Endothelial cell of umbilical vein (primary cell): ENCODE data around the gene SCP2.

Experiments
- EZH2 ChIP-seq: IDR thresholded peaks from 2 replicates; pipeline ENCODE4 v1.6.1; 2012; ENCODE audit warnings: borderline replicate concordance, low read depth, mild to moderate bottlenecking, moderate library complexity, low read length, inconsistent platforms; ENCODE audit not compliant: severe bottlenecking
- POLR2A ChIP-seq: IDR thresholded peaks from 2 replicates; pipeline ENCODE4 v1.6.1; 2012; ENCODE audit warnings: low read depth, mild to moderate bottlenecking, control low read depth, low read length
- TF ChIP-seq, protein P1 (sequence below), 2 donors: IDR thresholded peaks; 1 replicate in 1 of 2; 2 replicates in 1 of 2; pipeline ENCODE4 v1.5.1; 2011; ENCODE audit warnings: low read length in 2 of 2, mild to moderate bottlenecking in 2 of 2, moderate library complexity in 2 of 2, control low read depth in 1 of 2, inconsistent platforms in 1 of 2, low read depth in 1 of 2; ENCODE audit not compliant: insufficient read depth in 1 of 2; ENCODE audit errors: extremely low read depth in 1 of 2

DNA sequence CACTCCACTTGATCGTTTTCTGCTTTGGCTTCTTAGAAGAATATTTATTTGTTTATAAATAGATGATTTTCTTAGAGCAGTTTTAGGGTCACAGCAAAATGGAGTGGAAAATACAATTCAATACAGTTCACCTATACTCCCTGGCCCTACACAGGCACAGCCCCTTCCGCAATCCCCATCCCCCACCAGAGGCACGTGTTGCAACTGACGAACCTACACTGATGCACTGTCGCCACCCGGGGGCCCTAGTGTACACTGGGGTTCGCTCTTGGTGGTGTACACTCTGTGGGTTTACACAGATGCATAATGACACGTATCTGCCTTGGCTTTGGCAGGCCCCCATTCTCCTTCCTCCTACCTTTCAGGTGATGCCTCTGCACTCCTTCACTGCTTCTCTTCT, 13.5 kb upstream of the SCP2 start:
- no peak for TF ChIP-seq POLR2A
- TF ChIP-seq, protein P1, sequence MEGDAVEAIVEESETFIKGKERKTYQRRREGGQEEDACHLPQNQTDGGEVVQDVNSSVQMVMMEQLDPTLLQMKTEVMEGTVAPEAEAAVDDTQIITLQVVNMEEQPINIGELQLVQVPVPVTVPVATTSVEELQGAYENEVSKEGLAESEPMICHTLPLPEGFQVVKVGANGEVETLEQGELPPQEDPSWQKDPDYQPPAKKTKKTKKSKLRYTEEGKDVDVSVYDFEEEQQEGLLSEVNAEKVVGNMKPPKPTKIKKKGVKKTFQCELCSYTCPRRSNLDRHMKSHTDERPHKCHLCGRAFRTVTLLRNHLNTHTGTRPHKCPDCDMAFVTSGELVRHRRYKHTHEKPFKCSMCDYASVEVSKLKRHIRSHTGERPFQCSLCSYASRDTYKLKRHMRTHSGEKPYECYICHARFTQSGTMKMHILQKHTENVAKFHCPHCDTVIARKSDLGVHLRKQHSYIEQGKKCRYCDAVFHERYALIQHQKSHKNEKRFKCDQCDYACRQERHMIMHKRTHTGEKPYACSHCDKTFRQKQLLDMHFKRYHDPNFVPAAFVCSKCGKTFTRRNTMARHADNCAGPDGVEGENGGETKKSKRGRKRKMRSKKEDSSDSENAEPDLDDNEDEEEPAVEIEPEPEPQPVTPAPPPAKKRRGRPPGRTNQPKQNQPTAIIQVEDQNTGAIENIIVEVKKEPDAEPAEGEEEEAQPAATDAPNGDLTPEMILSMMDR (IDR thresholded peaks at IDR 0.05; ENCODE audit: extremely low read depth in 1 of 2, insufficient read depth in 1 of 2, low read depth in 1 of 2, low read length in 2 of 2): no peak
- no peak for TF ChIP-seq EZH2
